GM23338 (cell line): ENCODE data around the gene FASTK. TPM values are rescaled to one million over a fixed set of nuclear protein-coding genes. Genes with fewer than 3 reads are reported as not detected.

ENCODE experiments used
- ATAC-seq: fragments of 200-7000 bp; cut with Tn5 transposase; 3 replicates; pipeline ENCODE4 v1.9.1; 2020
- DNase-seq: peaks from one replicate; pipeline ENCODE4 v3.0.0-alpha.2; 2015; ENCODE audit warnings: low spot score
- H2AFZ ChIP-seq: fragments of 200-600 bp; sonication (generic); 2 replicates; pipeline ENCODE4 v1.8.0; 2016; ENCODE audit warnings: antibody characterized with exemption, mild to moderate bottlenecking, moderate library complexity
- H3F3A ChIP-seq: fragments of 200-600 bp; sonication (generic); replicated peaks from 2 replicates; pipeline ENCODE4 v1.8.0; 2017; ENCODE audit warnings: antibody characterized with exemption, mixed run types, low read depth
- H3K27ac ChIP-seq: fragments of 200-600 bp; sonication (generic); 2 replicates; pipeline ENCODE4 v1.6.1; 2016; ENCODE audit warnings: low read depth
- H3K27me3 ChIP-seq: fragments of 200-600 bp; sonication (generic); 2 replicates; pipeline ENCODE4 v1.8.0; 2016; ENCODE audit warnings: mild to moderate bottlenecking, mixed run types, moderate library complexity; ENCODE audit not compliant: insufficient read depth
- H3K36me3 ChIP-seq: fragments of 200-600 bp; sonication (generic); 2 replicates; pipeline ENCODE4 v1.8.0; 2016; ENCODE audit warnings: mild to moderate bottlenecking; ENCODE audit not compliant: insufficient read depth
- H3K4me1 ChIP-seq: fragments of 200-600 bp; sonication (generic); 2 replicates; pipeline ENCODE4 v1.8.0; 2016; ENCODE audit warnings: mild to moderate bottlenecking, moderate library complexity; ENCODE audit not compliant: insufficient read depth
- H3K4me2 ChIP-seq: fragments of 200-600 bp; sonication (generic); 2 replicates; pipeline ENCODE4 v1.7.1; 2017; ENCODE audit warnings: mixed run types
- H3K4me3 ChIP-seq: fragments of 200-600 bp; sonication (generic); 2 replicates; pipeline ENCODE4 v1.6.1; 2016; ENCODE audit warnings: mixed run types
- H3K79me2 ChIP-seq: fragments of 200-600 bp; sonication (generic); replicated peaks from 2 replicates; pipeline ENCODE4 v1.8.0; 2017; ENCODE audit warnings: mild to moderate bottlenecking; ENCODE audit not compliant: insufficient read depth
- H3K9me2 ChIP-seq: fragments of 200-600 bp; sonication (generic); 2 replicates; pipeline ENCODE4 v1.8.0; 2017; ENCODE audit not compliant: insufficient read depth
- H4K20me1 ChIP-seq: fragments of 200-600 bp; sonication (generic); replicated peaks from 2 replicates; pipeline ENCODE4 v1.8.0; 2017; ENCODE audit warnings: mild to moderate bottlenecking; ENCODE audit not compliant: insufficient read depth
- H3K27ac Mint-ChIP-seq: 2 replicates; pipeline ENCODE4 v1.8.0; 2020; ENCODE audit warnings: inconsistent platforms, mild to moderate bottlenecking, moderate library complexity, mixed read lengths
- H3K27me3 Mint-ChIP-seq: 3 replicates; pipeline ENCODE4 v1.8.0; 2022; ENCODE audit warnings: low read depth, mild to moderate bottlenecking, moderate library complexity, mixed read lengths, inconsistent platforms; ENCODE audit not compliant: insufficient read depth, poor library complexity
- H3K36me3 Mint-ChIP-seq: 3 replicates; pipeline ENCODE4 v1.8.0; 2021; ENCODE audit warnings: low read depth, mild to moderate bottlenecking, inconsistent platforms, moderate library complexity, mixed read lengths
- H3K4me1 Mint-ChIP-seq: 3 replicates; pipeline ENCODE4 v1.8.0; 2020; ENCODE audit warnings: mild to moderate bottlenecking, inconsistent platforms, mixed read lengths
- H3K4me3 Mint-ChIP-seq: 3 replicates; pipeline ENCODE4 v1.8.0; 2021; ENCODE audit warnings: moderate library complexity, mild to moderate bottlenecking, inconsistent platforms, mixed read lengths
- H3K9me3 Mint-ChIP-seq: 3 replicates; pipeline ENCODE4 v1.8.0; 2020; ENCODE audit warnings: moderate library complexity, mild to moderate bottlenecking, inconsistent platforms, mixed read lengths
- EZH2 ChIP-seq: fragments of 200-600 bp; sonication (generic); IDR thresholded peaks from one replicate; pipeline ENCODE4 v1.8.0; 2017; ENCODE audit warnings: antibody characterized with exemption, mild to moderate bottlenecking, low read depth; ENCODE audit not compliant: unreplicated experiment
- EZH2phosphoT487 ChIP-seq: fragments of 200-600 bp; sonication (generic); IDR thresholded peaks from one replicate; pipeline ENCODE4 v1.8.1; 2018; ENCODE audit warnings: antibody characterized with exemption; ENCODE audit not compliant: unreplicated experiment
- JUNB ChIP-seq: IDR thresholded peaks from one replicate; pipeline ENCODE4 v1.6.1; 2016; ENCODE audit warnings: antibody characterized with exemption; ENCODE audit not compliant: unreplicated experiment
- NANOG ChIP-seq: IDR thresholded peaks from 2 replicates; pipeline ENCODE4 v1.6.1; 2016; ENCODE audit warnings: antibody characterized with exemption, borderline replicate concordance
- POLR2AphosphoS5 ChIP-seq: IDR thresholded peaks from 2 replicates; pipeline ENCODE4 v1.6.1; 2016; ENCODE audit warnings: antibody characterized with exemption, low read depth
- ZNF114 ChIP-seq: fragments of 250-450 bp; sonication (Bioruptor Pico); IDR thresholded peaks from 2 replicates; pipeline ENCODE4 v1.5.0; 2020; ENCODE audit warnings: mild to moderate bottlenecking, moderate library complexity
- ZNF331 ChIP-seq: fragments of 250-450 bp; sonication (Bioruptor Pico); IDR thresholded peaks from 2 replicates; pipeline ENCODE4 v1.5.0; 2020; ENCODE audit warnings: low read depth, mild to moderate bottlenecking, moderate library complexity
- polyA plus RNA-seq: library from polyadenylated mRNA; unstranded; fragments of >200 nt; fragmentation: Nextera tagmentation; extraction: Ambion mirVana; gene quantifications from 2 replicates; pipeline ENCODE4 v1.2.1, GENCODE V29; 2016
- total RNA-seq: library from RNA; depleted of rRNA; stranded (reverse); fragments of >200 nt; shearing (Covaris generic); gene quantifications from 2 replicates; pipeline ENCODE4 v1.2.3, GENCODE V29; 2014
- TF ChIP-seq, protein P1 (sequence below): IDR thresholded peaks from one replicate; pipeline ENCODE4 v1.6.1; 2018; ENCODE audit warnings: antibody characterized with exemption; ENCODE audit not compliant: unreplicated experiment
- TF ChIP-seq, protein P2 (sequence below), 2 experiments: fragments of 200-600 bp in 1 of 2; sonication (generic) in 1 of 2; conservative IDR thresholded peaks; 2 replicates each; pipeline versions ENCODE4 v1.5.1 to v1.6.1; 2016 to 2017; ENCODE audit warnings: antibody characterized with exemption in 2 of 2, low read depth in 2 of 2, mild to moderate bottlenecking in 2 of 2, moderate library complexity in 1 of 2
- TF ChIP-seq, protein P3 (sequence below): IDR thresholded peaks from 2 replicates; pipeline ENCODE4 v1.6.1; 2016; ENCODE audit warnings: antibody characterized with exemption

FASTK gene
- total and polyA plus RNA-seq, 2 experiments from 2014 or later: 37.4 to 57.4 TPM

DNA sequence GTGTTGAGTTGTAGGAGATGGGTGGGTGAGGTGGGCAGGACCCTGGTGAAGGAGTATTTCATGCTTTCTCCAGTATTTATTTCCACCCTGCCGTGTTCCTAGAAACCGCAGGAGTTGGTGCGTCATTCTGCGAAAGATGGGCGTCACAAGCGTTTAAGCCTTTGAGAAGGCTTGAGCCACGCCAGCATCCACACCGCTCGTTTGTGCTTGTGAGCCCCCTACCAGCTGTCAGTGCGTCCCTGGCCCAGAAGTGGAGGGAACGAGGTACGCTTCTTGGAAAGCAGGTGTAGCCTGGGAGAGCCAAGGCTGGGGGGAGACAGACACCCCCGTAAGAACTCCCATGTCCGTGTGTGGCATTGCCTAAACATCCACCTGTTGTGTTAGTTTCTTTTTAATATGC is 11.4 kb upstream of the FASTK start (continued):
- TF ChIP-seq, protein P1, sequence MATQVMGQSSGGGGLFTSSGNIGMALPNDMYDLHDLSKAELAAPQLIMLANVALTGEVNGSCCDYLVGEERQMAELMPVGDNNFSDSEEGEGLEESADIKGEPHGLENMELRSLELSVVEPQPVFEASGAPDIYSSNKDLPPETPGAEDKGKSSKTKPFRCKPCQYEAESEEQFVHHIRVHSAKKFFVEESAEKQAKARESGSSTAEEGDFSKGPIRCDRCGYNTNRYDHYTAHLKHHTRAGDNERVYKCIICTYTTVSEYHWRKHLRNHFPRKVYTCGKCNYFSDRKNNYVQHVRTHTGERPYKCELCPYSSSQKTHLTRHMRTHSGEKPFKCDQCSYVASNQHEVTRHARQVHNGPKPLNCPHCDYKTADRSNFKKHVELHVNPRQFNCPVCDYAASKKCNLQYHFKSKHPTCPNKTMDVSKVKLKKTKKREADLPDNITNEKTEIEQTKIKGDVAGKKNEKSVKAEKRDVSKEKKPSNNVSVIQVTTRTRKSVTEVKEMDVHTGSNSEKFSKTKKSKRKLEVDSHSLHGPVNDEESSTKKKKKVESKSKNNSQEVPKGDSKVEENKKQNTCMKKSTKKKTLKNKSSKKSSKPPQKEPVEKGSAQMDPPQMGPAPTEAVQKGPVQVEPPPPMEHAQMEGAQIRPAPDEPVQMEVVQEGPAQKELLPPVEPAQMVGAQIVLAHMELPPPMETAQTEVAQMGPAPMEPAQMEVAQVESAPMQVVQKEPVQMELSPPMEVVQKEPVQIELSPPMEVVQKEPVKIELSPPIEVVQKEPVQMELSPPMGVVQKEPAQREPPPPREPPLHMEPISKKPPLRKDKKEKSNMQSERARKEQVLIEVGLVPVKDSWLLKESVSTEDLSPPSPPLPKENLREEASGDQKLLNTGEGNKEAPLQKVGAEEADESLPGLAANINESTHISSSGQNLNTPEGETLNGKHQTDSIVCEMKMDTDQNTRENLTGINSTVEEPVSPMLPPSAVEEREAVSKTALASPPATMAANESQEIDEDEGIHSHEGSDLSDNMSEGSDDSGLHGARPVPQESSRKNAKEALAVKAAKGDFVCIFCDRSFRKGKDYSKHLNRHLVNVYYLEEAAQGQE: no peak
- TF ChIP-seq EZH2: no peak
- TF ChIP-seq NANOG: no peak
- TF ChIP-seq ZNF331 (CRISPR knock-in tag): no peak
- TF ChIP-seq POLR2AphosphoS5: no peak
- no peak for TF ChIP-seq ZNF114
- TF ChIP-seq, protein P2, sequence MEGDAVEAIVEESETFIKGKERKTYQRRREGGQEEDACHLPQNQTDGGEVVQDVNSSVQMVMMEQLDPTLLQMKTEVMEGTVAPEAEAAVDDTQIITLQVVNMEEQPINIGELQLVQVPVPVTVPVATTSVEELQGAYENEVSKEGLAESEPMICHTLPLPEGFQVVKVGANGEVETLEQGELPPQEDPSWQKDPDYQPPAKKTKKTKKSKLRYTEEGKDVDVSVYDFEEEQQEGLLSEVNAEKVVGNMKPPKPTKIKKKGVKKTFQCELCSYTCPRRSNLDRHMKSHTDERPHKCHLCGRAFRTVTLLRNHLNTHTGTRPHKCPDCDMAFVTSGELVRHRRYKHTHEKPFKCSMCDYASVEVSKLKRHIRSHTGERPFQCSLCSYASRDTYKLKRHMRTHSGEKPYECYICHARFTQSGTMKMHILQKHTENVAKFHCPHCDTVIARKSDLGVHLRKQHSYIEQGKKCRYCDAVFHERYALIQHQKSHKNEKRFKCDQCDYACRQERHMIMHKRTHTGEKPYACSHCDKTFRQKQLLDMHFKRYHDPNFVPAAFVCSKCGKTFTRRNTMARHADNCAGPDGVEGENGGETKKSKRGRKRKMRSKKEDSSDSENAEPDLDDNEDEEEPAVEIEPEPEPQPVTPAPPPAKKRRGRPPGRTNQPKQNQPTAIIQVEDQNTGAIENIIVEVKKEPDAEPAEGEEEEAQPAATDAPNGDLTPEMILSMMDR (conservative IDR thresholded peaks at IDR 0.05; ENCODE audit: low read depth in 2 of 2): no peak
- TF ChIP-seq JUNB: no peak

DNA sequence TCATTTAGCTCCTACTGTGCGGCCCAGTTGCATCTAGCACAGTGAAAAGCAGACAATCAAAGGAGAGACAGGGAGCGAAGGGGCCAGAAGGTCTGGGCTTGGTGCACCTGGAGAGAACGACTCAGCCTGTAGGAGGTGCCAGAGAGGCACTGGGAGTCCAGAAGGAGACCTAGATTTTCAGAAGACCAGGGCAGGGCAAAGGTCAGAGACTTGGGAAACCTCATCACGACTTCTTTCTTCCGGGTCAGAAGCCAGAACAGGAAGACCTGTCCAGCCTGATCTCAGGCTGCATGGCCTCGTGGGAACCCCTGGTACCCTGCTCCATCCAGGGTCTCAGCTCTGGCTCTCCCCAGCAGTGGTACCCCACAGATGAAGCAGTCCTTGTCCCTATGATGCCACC is 10.8 kb upstream of the FASTK start:
- DNase-seq (peak; percentile 84), ATAC-seq (peak; percentile 34)
- Histone ChIP-seq H3K79me2 (peaks cover 92% of the 10 kb centered on the region), H3K4me3 (no peak overlapping the region), H3K4me2 (no peak overlapping the region), H3K4me1 (peaks cover 20% of the 10 kb centered on the region), H3K27ac (no peak overlapping the region), H3K36me3 (no peaks in the 10 kb centered on the region), H3F3A (peaks cover 17% of the 10 kb centered on the region; the same call in 1 of the 2 replicates), H3K9me2 (no peaks in the 10 kb centered on the region), H2AFZ (no peak overlapping the region), H3K27me3 (peaks cover 35% of the 10 kb centered on the region), H4K20me1 (peaks cover 80% of the 10 kb centered on the region)
- no peak overlapping the region; the same call in 2 of the 3 replicates for H3K4me3 Mint-ChIP-seq
- H3K27me3 Mint-ChIP-seq: peaks cover 36% of the 10 kb centered on the region
- H3K4me1 Mint-ChIP-seq: peaks cover 38% of the 10 kb centered on the region
- no peak for TF ChIP-seq ZNF114
- TF ChIP-seq EZH2: no peak
- TF ChIP-seq, protein P3, sequence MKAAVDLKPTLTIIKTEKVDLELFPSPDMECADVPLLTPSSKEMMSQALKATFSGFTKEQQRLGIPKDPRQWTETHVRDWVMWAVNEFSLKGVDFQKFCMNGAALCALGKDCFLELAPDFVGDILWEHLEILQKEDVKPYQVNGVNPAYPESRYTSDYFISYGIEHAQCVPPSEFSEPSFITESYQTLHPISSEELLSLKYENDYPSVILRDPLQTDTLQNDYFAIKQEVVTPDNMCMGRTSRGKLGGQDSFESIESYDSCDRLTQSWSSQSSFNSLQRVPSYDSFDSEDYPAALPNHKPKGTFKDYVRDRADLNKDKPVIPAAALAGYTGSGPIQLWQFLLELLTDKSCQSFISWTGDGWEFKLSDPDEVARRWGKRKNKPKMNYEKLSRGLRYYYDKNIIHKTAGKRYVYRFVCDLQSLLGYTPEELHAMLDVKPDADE: no peak
- TF ChIP-seq, protein P2 (conservative IDR thresholded peaks at IDR 0.05; ENCODE audit: low read depth in 2 of 2): peak; percentile 72 to 82
- no peak for TF ChIP-seq JUNB
- TF ChIP-seq EZH2phosphoT487: no peak
- H3K36me3 Mint-ChIP-seq: peaks cover 17% of the 10 kb centered on the region
- no peak overlapping the region for H3K27ac Mint-ChIP-seq
- H3K9me3 Mint-ChIP-seq: no peaks in the 10 kb centered on the region; the same call in 2 of the 3 replicates
